ENCODE data around the gene PSD4. TPM values are rescaled to one million over a fixed set of nuclear protein-coding genes. Genes with fewer than 3 reads are reported as not detected.

Gene PSD4
- total and polyA plus RNA-seq, 2 of the 8 experiments (the other 6 are each of a cell fraction or from before 2014, with no cell fraction given), result 0.53 to 1.2 TPM

DNA sequence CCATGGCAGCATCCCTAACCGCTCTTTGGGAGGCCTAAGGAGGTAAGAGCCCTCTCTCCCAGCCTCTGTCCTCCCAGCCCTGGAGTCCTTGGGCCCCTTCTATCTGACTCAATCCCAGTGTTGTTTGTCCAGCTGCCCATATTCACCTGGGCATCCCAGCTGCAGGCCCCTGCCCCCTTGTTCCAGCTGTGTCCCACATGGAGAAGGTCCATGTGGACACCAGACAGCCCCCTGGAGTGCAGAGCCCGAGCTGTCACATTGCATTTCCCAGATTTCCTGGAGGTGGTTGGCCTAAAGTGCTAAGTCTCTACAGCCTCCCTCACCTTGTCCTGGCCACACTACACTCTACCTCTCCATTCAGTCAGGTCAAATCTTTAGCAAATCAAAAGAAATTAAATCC lies 42.5 kb downstream of the PSD4 start:
- no peak for DNase-seq (ENCODE audit: low read depth in 1 of 2, low spot score in 2 of 2)
- Histone ChIP-seq H3K56ac (replicated peaks; ENCODE audit: insufficient read length, low read depth, low read length) (no peak overlapping the region), H3K79me2 (ENCODE audit: control insufficient read depth in 1 of 2, insufficient read depth in 2 of 2, low read length in 2 of 2) (no peaks in the 10 kb centered on the region), H3K27me3 (replicated peaks in 1 of 4; ENCODE audit: control insufficient read depth in 3 of 4, extremely low read depth in 1 of 4, insufficient read depth in 3 of 4, low read length in 3 of 4) (peaks cover 0 to 3% (median 0%) of the 10 kb centered on the region in 4 experiments; a peak in 1 of 7 replicates), H3K27ac (ENCODE audit: low read depth, low read length) (no peak overlapping the region), H2BK120ac (replicated peaks; ENCODE audit: low read depth, low read length) (no peak overlapping the region), H3K9me3 (ENCODE audit: insufficient read depth in 2 of 2, low read depth in 1 of 2, low read length in 1 of 2) (no peaks in the 10 kb centered on the region), H3K9ac (replicated peaks in 1 of 4; ENCODE audit: extremely low read depth in 1 of 4, low read depth in 3 of 4, low read length in 3 of 4) (no peak overlapping the region), H3K4me1 (replicated peaks in 1 of 4; ENCODE audit: control insufficient read depth in 3 of 4, insufficient read depth in 4 of 4, low read length in 3 of 4) (peaks cover 0 to 6% (median 5%) of the 10 kb centered on the region in 4 experiments; a peak in 4 of 7 replicates), H3K23me2 (ENCODE audit: low read depth, low read length) (no peaks in the 10 kb centered on the region), H3K23ac (ENCODE audit: insufficient read length) (no peak overlapping the region), H2BK15ac (ENCODE audit: low read length) (no peak overlapping the region), H2BK5ac (ENCODE audit: low read depth, low read length) (no peak overlapping the region), H3K4me3 (ENCODE audit: extremely low read depth in 1 of 4, insufficient read depth in 2 of 4, low read depth in 3 of 4, low read length in 4 of 4) (no peak overlapping the region), H3K36me3 (ENCODE audit: control insufficient read depth in 2 of 4, insufficient read depth in 4 of 4, low read length in 3 of 4) (no peaks in the 10 kb centered on the region), H4K91ac (replicated peaks; ENCODE audit: insufficient read length, low read length) (no peak overlapping the region), H2BK12ac (ENCODE audit: low read depth, low read length) (no peak overlapping the region), H2AK5ac (ENCODE audit: low read depth, low read length) (no peak overlapping the region), H2BK20ac (ENCODE audit: low read length) (no peak overlapping the region), H3K4ac (replicated peaks; ENCODE audit: insufficient read length, low read depth, low read length) (no peak overlapping the region), H4K20me1 (replicated peaks in 1 of 2; ENCODE audit: control insufficient read depth in 1 of 2, insufficient read depth in 2 of 2, low read length in 2 of 2) (no peaks in the 10 kb centered on the region), H4K5ac (ENCODE audit: insufficient read length, low read depth, low read length) (no peak overlapping the region), H2AFZ (ENCODE audit: low read length) (no peak overlapping the region), H3K18ac (ENCODE audit: extremely low read depth, low read length) (no peak overlapping the region), H3K79me1 (ENCODE audit: low read depth, low read length) (no peaks in the 10 kb centered on the region), H3K14ac (ENCODE audit: insufficient read length) (no peak overlapping the region), H4K8ac (ENCODE audit: extremely low read depth, insufficient read depth, low read length) (no peak overlapping the region), H3K4me2 (ENCODE audit: insufficient read depth in 1 of 2, low read depth in 2 of 2, low read length in 2 of 2) (no peak overlapping the region)
- TF ChIP-seq CBX5 (IDR thresholded peaks at IDR 0.05; ENCODE audit: low read depth, low read length), result no peak
- no peak for TF ChIP-seq RBBP5 (IDR thresholded peaks at IDR 0.05; ENCODE audit: borderline replicate concordance, low read depth, low read length)
- TF ChIP-seq, protein P1, sequence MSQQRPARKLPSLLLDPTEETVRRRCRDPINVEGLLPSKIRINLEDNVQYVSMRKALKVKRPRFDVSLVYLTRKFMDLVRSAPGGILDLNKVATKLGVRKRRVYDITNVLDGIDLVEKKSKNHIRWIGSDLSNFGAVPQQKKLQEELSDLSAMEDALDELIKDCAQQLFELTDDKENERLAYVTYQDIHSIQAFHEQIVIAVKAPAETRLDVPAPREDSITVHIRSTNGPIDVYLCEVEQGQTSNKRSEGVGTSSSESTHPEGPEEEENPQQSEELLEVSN (IDR thresholded peaks at IDR 0.05), result no peak
- TF ChIP-seq GABPA (IDR thresholded peaks at IDR 0.05; ENCODE audit: borderline replicate concordance, insufficient read depth, low read length), result no peak
- TF ChIP-seq TBP (IDR thresholded peaks at IDR 0.05; ENCODE audit: low read depth, low read length), result no peak
- TF ChIP-seq SIX5 (IDR thresholded peaks at IDR 0.05; ENCODE audit: low read depth, low read length), result no peak
- ChIA-PET CTCF (ENCODE audit: partially characterized antibody) (interaction anchor here (0.5 to 3.5 kb wide), 7 partner anchors 13 to 1551 kb away, joined by 3 to 20 read pairs (median 4); no protein-coding TSS in a partner anchor), POLR2A (ENCODE audit: partially characterized antibody) (no interaction called here)
- WGBS, 2 experiments (ENCODE audit: extremely low coverage in 1 of 2, insufficient coverage in 1 of 2, insufficient read length in 1 of 2, insufficient replicate concordance in 2 of 2, low coverage in 1 of 2, low lambda C conversion rate in 2 of 2, missing lambda C conversion rate in 1 of 2), result 77% methylated on average over 2 of the region's 2 CpGs; no CpG with 5 or more reads in 1 of the 2 experiments
- FAIRE-seq, result no peak
